Activated T-helper 1 cell treated with anti-CD3 and anti-CD28 coated beads, Interleukin-12 subunit alpha, Interleukin-12 subunit beta, Interleukin-2, Interleukin-4 antibody, amounts not matched to agents 30 ng/mL and 10 ng/mL and 1 ng/mL, durations not matched to agents 14 hours and 24 hours and 36 hours (primary cell): ENCODE data around the gene C17orf113. TPM values are rescaled to one million over a fixed set of nuclear protein-coding genes. Genes with fewer than 3 reads are reported as not detected.
A peak's percentile ranks its signal among the peaks of the same experiment; 100 is the strongest.

Source experiments
- DNase-seq: peaks from one replicate; pipeline ENCODE4 v3.0.0; 2021; ENCODE audit warnings: low spot score
- H3K27ac Mint-ChIP-seq: one replicate; pipeline ENCODE4 v1.8.0; 2021; ENCODE audit warnings: mild to moderate bottlenecking, mixed read lengths
- H3K27me3 Mint-ChIP-seq: one replicate; pipeline ENCODE4 v1.8.0; 2022; ENCODE audit warnings: mild to moderate bottlenecking, moderate library complexity, mixed read lengths; ENCODE audit not compliant: insufficient read depth
- H3K36me3 Mint-ChIP-seq: one replicate; pipeline ENCODE4 v1.8.0; 2021; ENCODE audit warnings: low read depth, mixed read lengths
- H3K4me1 Mint-ChIP-seq: one replicate; pipeline ENCODE4 v1.8.0; 2021; ENCODE audit warnings: low read depth, mixed read lengths
- H3K4me3 Mint-ChIP-seq: one replicate; pipeline ENCODE4 v1.8.0; 2021; ENCODE audit warnings: mild to moderate bottlenecking, moderate library complexity, mixed read lengths
- H3K9me3 Mint-ChIP-seq: one replicate; pipeline ENCODE4 v1.8.0; 2021; ENCODE audit warnings: mixed read lengths
- intact Hi-C: fragments of 100-400 bp; cut with micrococcal nuclease; formaldehyde crosslinking; loops from one replicate; pipeline ENCODE4 v1.15.1; 2024
- total RNA-seq: library from RNA; stranded (reverse); gene quantifications from 2 replicates; pipeline ENCODE4 v1.2.3, GENCODE V29; 2022

Gene C17orf113
- total RNA-seq, 1 donor from 2014 or later, result 0.05 TPM

GRCh38 chr17:42045719-42046118, 4.7 kb downstream of the C17orf113 start:
- Mint-ChIP-seq H3K4me3 (no peak overlapping the region), H3K27me3 (peaks cover 21% of the 10 kb centered on the region), H3K27ac (no peak overlapping the region), H3K4me1 (peaks cover 1% of the 10 kb centered on the region), H3K36me3 (no peaks in the 10 kb centered on the region), H3K9me3 (no peaks in the 10 kb centered on the region)
- intact Hi-C loops, result no loop called here
- DNase-seq, result no peak

GRCh38 chr17:42042598-42043319, 7.6 kb downstream of the C17orf113 start:
- no peaks in the 10 kb centered on the region for H3K36me3 Mint-ChIP-seq
- DNase-seq, result no peak
- no peak overlapping the region for H3K4me3 Mint-ChIP-seq
- no peak overlapping the region for H3K27ac Mint-ChIP-seq
- no peaks in the 10 kb centered on the region for H3K4me1 Mint-ChIP-seq
- H3K27me3 Mint-ChIP-seq, result peaks cover 6% of the 10 kb centered on the region
- intact Hi-C loops, result no loop called here
- no peaks in the 10 kb centered on the region for H3K9me3 Mint-ChIP-seq

GRCh38 chr17:42041619-42042018, 8.8 kb downstream of the C17orf113 start:
- no peak for DNase-seq
- Mint-ChIP-seq H3K4me1 (no peaks in the 10 kb centered on the region), H3K9me3 (no peaks in the 10 kb centered on the region), H3K27me3 (peaks cover 6% of the 10 kb centered on the region), H3K36me3 (no peaks in the 10 kb centered on the region), H3K4me3 (no peak overlapping the region), H3K27ac (no peak overlapping the region)
- intact Hi-C loops, result no loop called here

- H3K4me1 Mint-ChIP-seq, result no peaks in the 10 kb centered on the region
- H3K9me3 Mint-ChIP-seq, result no peaks in the 10 kb centered on the region
- H3K36me3 Mint-ChIP-seq, result no peaks in the 10 kb centered on the region
- no peak overlapping the region for H3K4me3 Mint-ChIP-seq
- no peak for DNase-seq
- no peak overlapping the region for H3K27ac Mint-ChIP-seq
- intact Hi-C loops, result no loop called here
- H3K27me3 Mint-ChIP-seq, result peaks cover 6% of the 10 kb centered on the region
These were observed 9.6 kb downstream of the C17orf113 start for GRCh38 chr17:42040818-42041217.

GRCh38 chr17:42039794-42040763, 10.3 kb downstream of the C17orf113 start:
- DNase-seq, result no peak
- Mint-ChIP-seq H3K4me3 (no peak overlapping the region), H3K36me3 (no peaks in the 10 kb centered on the region), H3K9me3 (no peaks in the 10 kb centered on the region), H3K27me3 (peaks cover 6% of the 10 kb centered on the region), H3K27ac (no peak overlapping the region), H3K4me1 (no peaks in the 10 kb centered on the region)
- intact Hi-C loops, result no loop called here

- H3K4me3 Mint-ChIP-seq, result no peak overlapping the region
- no peaks in the 10 kb centered on the region for H3K36me3 Mint-ChIP-seq
- intact Hi-C loops, result no loop called here
- H3K27me3 Mint-ChIP-seq, result peaks cover 6% of the 10 kb centered on the region
- DNase-seq, result no peak
- H3K27ac Mint-ChIP-seq, result no peak overlapping the region
- H3K4me1 Mint-ChIP-seq, result peaks cover 9% of the 10 kb centered on the region
- H3K9me3 Mint-ChIP-seq, result no peaks in the 10 kb centered on the region
These were observed 12.0 kb downstream of the C17orf113 start for GRCh38 chr17:42038221-42038973.

- peaks cover 9% of the 10 kb centered on the region for H3K4me1 Mint-ChIP-seq
- H3K27me3 Mint-ChIP-seq, result peaks cover 9% of the 10 kb centered on the region
- H3K9me3 Mint-ChIP-seq, result no peaks in the 10 kb centered on the region
- no peak overlapping the region for H3K4me3 Mint-ChIP-seq
- no peak for DNase-seq
- no peaks in the 10 kb centered on the region for H3K36me3 Mint-ChIP-seq
- no peak overlapping the region for H3K27ac Mint-ChIP-seq
- intact Hi-C loops, result no loop called here
These were observed 16.3 kb downstream of the C17orf113 start for GRCh38 chr17:42034059-42034458.

GRCh38 chr17:42031584-42031983, 18.8 kb downstream of the C17orf113 start:
- intact Hi-C loops, result no loop called here

GRCh38 chr17:42028791-42029127, 21.6 kb downstream of the C17orf113 start:
- Mint-ChIP-seq H3K4me3 (no peak overlapping the region), H3K4me1 (peaks cover 9% of the 10 kb centered on the region), H3K36me3 (peaks cover 9% of the 10 kb centered on the region), H3K9me3 (no peaks in the 10 kb centered on the region), H3K27me3 (peaks cover 3% of the 10 kb centered on the region), H3K27ac (no peak overlapping the region)
- intact Hi-C loops, result loop anchor here (10.0 kb wide), 1 partner anchor 376 kb away; no protein-coding TSS in a partner anchor
- DNase-seq, result no peak

More at GRCh38 chr17:42031584-42031983, 18.8 kb downstream of the C17orf113 start:
- peaks cover 3% of the 10 kb centered on the region for H3K27me3 Mint-ChIP-seq
- DNase-seq, result no peak
- H3K36me3 Mint-ChIP-seq, result no peaks in the 10 kb centered on the region
- H3K27ac Mint-ChIP-seq, result no peak overlapping the region
- H3K9me3 Mint-ChIP-seq, result no peaks in the 10 kb centered on the region
- H3K4me3 Mint-ChIP-seq, result no peak overlapping the region
- H3K4me1 Mint-ChIP-seq, result peaks cover 9% of the 10 kb centered on the region

- H3K9me3 Mint-ChIP-seq, result no peaks in the 10 kb centered on the region
- DNase-seq, result no peak
- no peak overlapping the region for H3K4me3 Mint-ChIP-seq
- peaks cover 7% of the 10 kb centered on the region for H3K4me1 Mint-ChIP-seq
- intact Hi-C loops, result loop anchor here (10.0 kb wide), 1 partner anchor 377 kb away; no protein-coding TSS in a partner anchor
- H3K36me3 Mint-ChIP-seq, result peaks cover 12% of the 10 kb centered on the region
- peaks cover 3% of the 10 kb centered on the region for H3K27me3 Mint-ChIP-seq
- H3K27ac Mint-ChIP-seq, result peak overlapping the region; percentile 48
These were observed 22.2 kb downstream of the C17orf113 start for GRCh38 chr17:42027961-42028790.

GRCh38 chr17:42027590-42027889, 22.9 kb downstream of the C17orf113 start:
- Mint-ChIP-seq H3K4me3 (no peak overlapping the region), H3K9me3 (no peaks in the 10 kb centered on the region), H3K27me3 (peaks cover 3% of the 10 kb centered on the region), H3K36me3 (peaks cover 12% of the 10 kb centered on the region), H3K4me1 (peaks cover 7% of the 10 kb centered on the region), H3K27ac (no peak overlapping the region)
- DNase-seq, result no peak
- intact Hi-C loops, result loop anchor here (10.0 kb wide), 1 partner anchor 377 kb away; no protein-coding TSS in a partner anchor
